Right renal cortex interstitium (tissue), 3 donors: Measurements from ENCODE around the gene SYTL2. TPM values are rescaled to one million over a fixed set of nuclear protein-coding genes. Genes with fewer than 3 reads are reported as not detected.
"Not testable (repeated sequence)": the region's sequence is repeated elsewhere in the genome, so short reads cannot be mapped to it uniquely, and the experiment has no call there.

Experiments used
- DNase-seq, 3 donors: peaks; one replicate each; pipeline ENCODE4 v3.0.0-alpha.2; 2013; ENCODE audit warnings: low read depth in 3 of 3, low spot score in 2 of 3
- polyA plus RNA-seq, 3 donors: library from polyadenylated mRNA; unstranded; fragments of 120-200 nt; gene quantifications; one replicate each; pipeline ENCODE4 v1.2.1, GENCODE V29; 2013; ENCODE audit not compliant: insufficient read length in 3 of 3

Gene SYTL2
- polyA plus RNA-seq, 3 donors: 69.4 to 76.6 (median 69.6) TPM

DNA sequence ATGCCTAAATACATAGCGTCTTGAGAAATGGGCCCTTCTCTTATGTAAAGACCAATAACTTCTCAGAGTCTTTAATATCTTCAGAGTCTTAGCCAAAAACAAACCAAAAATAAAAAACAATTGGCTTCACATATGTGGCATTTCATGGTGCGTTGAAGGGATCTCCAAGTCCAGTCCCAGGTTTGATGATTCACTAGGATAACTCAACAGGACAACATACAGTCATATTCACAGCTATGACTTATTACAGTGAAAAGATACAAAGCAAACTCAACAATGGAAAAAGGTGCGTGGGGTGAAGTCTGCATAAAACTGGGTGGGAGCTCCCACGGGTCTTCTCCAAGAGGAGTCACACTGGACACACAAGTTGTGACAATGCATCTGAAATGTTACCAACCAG is 12.6 kb downstream of the SYTL2 start:
- no peak for DNase-seq

DNA sequence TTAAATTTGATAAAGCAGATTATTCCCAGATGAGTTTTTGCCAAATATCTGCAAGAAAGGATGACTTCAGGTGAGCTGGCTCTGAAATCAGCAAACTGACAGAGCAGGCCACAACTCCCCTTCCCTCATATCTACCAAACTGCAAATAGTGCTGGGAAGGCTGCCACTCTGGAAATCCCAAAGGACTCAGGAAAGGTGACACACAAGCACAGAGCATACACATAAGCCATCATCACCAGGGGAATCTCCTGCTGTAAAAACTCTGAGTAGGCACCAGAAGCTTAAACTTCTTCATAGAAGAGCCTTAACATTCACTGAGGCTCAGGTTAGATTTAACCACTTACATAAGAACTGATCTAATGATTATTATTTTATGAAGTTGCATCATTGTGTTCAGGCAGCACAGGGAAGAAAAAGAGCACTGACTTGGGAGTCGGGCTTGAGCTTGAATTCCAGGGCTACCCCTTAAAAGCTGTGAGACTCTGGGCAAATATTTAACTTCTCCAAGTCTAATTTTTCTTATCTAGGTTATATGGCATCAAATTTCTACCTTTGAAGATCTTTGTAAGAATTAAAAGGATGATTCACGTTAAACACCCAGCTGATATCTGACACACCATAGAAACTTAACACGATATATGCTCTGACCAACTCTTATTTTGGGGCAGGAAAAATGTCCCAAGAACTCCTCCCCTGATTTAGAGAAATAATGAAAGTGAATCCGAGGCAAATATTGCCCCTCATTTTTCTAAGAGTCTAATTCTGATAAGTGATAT is 15.0 kb downstream of the SYTL2 start:
- no peak for DNase-seq

DNA sequence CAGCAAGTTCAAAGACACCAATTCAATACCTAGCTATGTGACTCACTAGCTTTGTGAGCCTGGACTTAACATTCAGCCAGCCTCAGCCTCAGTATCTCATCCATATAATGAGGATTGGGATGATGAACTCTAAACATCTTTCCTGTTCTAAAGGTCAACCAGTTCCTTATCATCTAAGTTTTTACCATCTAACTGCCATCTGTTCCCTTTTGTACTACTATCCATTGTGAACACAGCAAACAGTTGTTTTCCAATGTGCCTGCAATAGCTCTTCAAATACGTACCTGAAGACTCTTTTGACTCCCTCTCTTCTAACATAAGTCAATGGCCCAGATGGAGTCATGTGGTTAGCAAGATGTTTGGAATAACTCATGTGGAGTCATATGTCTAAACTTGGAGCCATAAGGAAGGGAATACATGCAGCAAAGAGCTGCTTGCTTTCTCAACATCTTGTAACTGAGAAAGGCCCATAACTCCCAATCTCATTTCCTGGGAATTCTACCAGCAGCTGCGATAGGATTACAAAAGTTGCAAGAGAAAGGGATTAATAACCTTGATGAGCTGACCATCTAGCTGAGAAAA is 19.4 kb downstream of the SYTL2 start:
- DNase-seq: no peak

DNA sequence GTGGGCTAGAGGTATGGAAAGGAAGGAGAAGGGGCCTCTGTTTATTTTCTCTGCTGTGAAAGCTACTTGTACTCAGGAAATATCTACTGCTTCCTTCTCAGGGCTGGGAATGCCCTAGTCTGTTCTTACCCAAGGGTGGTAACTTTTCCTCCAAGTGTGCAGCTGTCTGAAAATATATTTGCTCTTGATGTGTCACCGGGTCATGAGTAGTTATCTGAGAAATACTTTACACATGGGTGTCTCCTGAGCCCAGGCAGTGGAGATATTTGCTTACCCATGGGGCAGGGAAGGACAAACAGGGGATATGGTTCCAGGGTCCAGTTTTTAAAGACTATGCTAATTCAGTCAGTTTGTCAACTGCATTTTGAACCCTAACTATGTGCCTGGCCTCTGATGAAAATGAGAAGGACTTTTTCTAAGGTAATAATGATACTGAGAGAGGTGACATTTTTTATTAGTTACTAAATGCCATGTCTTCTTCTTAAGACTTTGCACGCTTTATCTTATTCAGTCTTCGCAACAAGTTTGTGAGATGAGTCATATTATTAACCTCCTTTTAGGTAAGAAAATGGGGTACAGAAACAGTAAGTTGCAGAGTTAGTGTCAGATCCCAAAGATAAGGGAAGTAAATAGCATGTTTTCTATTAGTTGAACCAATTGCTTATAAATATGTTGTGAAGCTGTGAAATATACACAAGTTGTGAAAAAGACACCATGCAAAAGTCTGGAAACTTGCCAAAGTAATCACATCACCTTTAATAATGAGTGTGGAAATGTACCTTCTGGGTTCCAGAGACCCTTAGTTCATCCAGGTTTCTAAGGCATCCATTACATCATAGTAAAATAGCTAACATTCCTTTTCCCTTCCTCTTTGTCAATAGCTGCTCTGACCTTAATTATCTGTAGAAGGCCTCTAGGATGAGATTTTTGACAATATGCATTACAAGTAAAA is 22.9 kb downstream of the SYTL2 start:
- DNase-seq: no peak

DNA sequence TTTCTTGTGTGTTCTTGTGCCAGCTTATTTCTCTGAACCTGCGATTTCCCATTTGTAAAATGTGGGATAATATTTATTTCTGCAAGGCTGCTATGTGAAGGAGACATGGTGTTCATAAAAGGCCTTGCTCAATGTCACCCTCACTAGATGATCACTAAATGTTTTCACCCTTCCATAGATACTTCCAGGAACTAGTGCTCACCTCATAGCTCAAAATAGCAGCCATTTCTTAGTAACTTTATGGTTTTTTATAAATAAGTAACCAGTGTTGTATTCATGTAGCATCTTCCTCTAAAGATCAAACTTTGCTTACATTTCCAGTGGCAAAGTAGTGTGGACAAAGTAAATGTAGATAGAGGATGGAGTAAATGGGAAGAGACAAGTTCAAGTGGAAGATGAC is 23.8 kb downstream of the SYTL2 start:
- DNase-seq: no peak

DNA sequence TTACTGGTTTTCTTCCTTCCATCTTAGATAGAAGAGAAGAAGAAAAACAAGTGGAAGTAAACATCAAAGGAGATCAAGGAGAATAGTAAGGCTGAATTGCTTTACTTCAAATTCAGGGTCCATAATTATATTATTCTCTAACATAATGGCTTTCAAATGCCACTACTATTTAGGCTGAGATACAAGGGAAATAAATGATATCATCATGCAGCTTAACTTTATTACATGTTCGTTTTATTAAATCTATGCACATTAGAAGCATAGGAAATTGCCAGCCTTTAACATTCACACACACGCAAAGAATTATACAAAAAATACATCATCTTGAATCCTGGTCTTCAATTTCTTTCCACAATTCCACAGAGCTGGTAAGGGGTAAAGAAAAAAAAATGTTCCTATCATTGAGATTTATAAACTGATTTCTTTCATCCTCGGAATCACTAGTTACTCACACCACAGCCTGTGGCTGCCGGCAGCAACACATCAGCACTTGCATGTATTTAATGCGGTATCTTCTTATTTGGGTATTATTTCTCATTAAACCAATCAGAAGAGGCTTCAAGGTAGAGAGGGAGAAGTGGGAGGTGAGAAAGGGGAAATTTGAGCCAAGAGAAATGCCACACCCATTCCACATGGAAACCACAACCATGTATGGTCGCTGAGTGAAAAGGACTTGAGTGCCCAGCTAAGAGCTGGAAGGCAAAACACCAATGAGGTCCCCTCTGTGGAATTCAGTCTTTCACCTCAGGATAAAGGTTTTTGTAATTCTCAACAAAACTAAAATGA is 26.3 kb downstream of the SYTL2 start:
- no peak for DNase-seq

DNA sequence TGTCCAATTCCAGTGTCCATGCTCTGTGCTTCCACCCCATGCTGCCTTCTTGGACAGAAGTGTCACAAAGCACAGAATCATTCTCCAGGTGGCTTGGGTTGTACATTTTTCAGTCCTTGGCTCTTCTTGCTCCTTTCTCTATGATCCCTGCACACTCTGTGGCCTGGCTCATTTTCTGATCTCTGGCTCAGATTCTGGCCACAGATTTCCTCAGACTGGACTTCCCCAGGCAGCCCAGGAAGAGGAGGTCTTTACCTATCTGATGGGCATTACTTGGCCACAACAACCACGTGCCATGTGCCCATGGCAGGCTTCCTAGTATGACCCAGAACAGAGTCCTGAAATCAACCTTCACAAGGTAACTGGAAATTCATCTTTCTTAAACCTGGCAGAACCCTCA is 27.2 kb downstream of the SYTL2 start:
- DNase-seq: no peak

DNA sequence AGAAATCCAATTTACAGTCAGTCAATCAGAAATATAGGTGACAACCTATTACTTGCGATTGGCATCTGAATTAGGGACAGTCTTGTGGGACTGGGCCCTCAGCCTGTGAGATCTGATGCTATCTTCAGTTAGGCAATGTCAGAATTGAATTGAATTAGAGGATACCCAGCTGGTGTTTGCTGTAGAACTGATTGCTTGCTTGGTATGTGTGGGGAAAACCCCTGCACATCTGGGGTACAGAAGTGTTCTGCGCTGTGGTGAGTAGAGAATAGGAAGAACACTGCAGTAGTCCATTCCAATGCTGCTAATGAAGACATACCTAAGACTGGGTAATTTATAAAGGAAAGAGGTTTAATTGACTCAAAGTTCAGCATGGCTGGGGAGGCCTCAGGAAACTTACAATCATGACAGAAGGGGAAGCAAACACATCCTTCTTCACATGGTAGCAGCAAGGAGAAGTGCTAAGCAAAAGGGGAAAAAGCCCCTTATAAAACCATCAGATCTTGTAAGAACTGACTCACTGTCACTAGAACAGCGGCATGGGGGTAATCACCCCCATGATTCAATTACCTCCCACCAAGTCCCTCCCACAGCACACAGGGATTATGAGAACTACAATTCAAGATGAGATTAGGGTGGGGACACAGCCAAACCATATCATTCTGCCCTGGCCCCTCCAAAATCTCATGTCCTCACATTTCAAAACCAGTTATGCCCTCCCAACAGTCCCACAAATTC is 30.0 kb downstream of the SYTL2 start:
- DNase-seq: not testable (repeated sequence)

DNA sequence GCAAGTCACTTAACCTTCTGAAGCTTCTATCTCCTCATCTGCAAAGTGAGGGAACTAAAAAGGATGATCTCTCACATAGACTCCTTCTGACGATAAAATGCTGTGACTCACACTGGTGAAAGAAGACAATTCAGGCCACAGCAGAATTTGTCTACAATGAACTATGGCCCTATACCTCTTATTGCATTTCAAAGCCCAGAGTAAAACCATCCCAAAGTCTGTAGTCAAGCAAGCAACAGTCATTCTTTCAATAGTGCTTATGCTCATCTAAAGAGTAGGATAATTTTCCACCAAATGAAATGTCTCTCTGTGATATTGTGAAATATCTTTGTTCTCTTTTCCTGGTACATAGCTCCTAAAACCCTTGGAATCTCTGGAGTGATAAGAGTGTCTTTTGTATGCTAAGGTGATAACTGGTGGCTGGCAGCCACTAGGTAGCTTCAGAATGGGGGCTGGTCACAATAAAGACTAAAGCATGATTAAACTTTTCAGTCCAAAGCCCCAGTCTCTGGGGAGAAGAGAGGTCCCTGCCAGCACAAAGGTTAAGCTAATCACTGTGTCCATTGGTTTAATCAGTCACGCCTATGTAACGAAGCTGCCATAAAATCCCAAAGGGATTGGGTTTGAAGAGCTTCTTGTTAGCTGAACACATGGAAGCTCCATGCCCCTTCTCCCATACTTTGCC is 30.8 kb downstream of the SYTL2 start:
- DNase-seq: no peak

DNA sequence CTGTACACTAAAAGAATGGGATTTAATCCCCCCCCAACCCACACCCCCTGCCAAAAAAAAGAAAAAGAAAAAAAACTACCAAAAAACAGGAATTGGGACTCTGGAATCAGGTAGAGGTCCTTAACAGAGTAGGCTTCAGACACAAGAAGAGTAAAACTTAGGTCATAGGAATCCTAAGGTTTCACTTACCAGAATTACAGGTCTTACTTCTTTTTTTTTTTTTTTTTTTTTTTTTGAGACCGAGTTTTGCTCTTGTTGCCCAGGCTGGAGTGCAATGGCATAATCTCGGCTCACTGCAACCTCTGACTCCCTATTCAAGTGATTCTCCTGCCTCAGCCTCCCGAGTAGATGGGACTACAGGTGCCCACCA is 33.4 kb downstream of the SYTL2 start:
- not testable (repeated sequence) for DNase-seq

DNA sequence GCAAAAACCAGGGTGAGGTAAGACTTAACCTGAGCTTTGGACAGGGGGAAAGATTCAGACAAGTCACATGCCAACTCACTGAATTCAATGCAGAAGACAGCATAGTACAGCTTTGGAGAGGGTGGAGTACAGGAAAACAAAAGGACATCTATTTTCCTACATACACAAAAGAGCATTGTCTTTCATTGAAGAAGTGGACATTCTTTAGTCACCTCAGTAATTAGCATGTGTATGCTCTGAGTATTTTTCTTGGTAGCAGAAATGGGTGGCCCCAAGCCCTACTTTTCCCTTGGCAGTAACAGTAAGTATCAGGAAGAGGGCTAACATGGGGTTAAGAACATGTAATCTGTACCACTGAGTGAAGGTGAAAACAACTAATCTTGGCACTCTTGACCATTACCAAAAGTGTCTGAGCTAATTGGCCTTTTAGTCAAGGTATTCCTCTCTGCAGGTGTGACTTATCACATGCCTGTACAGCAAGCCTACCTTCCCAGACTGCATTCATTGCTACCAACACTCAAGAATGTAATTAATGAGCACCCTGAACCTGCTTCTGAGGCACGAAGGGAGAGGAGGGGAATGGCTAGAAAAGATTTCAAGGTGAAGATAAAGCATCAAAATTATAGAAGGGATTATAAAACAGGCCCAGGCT is 33.9 kb downstream of the SYTL2 start:
- no peak for DNase-seq

DNA sequence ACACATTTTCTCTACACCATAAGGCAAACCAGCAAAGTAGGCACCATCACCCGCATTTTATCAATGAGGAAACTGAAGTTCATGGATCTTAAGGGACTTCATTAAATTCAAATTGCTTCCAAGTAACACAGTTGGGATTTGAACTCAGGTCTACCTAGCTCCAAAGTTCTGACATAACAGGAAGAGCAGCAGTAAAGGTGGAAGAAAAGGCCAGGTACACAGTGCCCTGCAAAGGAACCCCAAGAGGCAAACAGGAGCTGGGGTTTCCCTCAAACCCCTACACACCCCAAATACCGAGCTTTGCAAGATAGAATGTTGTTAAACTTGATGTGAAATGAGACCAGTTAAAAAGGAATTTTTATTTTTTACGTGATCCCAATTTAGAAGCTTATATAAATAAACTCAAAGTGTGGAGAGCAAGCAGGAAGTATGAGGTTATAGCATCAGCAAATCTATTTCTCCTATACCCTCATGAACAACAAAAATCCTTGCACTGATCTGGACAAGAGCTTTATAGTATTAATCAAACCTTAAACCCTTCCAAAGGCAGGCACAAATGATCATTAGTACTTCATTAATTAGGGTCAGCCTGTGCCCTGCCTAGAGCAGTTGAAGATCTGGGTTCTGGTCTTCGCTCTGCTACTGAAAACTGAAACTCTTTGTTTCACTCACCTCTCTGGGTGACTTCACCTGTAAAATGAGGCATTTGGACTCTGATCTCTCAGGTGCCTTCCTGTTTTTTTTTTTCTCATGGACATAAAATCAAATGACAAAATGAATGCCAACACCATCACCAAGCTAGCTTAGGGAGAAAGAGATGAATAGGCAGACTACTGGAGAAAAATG is 36.5 kb downstream of the SYTL2 start:
- DNase-seq: no peak

DNA sequence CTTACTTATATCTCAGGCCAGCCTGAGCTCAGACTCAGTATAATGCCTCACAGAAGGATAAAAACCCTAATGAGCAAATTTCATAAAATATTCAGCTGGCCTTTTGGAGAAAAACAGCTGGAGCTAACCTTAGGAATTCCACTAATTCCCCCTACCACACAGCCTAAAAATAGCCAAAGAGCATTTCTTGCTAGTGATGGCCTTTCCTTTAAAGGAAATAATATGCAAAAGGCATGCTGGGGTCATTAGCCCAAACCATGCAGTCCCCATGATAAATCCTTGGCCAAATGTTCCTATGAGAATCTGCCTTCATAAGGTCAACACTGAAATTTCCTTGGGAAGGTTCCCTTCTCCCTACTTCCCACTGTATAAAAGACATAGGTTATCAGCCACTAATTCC is 38.2 kb downstream of the SYTL2 start:
- DNase-seq: no peak

DNA sequence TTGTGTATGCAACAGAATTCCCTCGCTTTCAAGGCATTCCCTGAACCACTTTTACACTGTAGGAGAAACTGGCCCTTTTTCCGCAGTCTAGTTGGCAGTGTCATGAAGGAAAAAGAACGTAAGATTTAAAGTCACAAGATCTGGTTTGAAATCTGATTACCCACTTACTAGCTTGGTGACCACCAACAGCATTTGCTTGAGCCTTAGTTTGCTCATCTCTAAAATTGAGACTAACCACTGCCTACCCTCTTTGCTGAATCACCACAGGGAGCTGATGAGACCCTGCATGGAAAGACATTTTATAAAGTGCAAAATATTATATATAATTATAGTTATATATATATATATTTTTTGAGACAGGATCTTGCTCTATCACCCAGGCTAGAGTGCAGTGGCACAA is 39.4 kb downstream of the SYTL2 start:
- DNase-seq: no peak

DNA sequence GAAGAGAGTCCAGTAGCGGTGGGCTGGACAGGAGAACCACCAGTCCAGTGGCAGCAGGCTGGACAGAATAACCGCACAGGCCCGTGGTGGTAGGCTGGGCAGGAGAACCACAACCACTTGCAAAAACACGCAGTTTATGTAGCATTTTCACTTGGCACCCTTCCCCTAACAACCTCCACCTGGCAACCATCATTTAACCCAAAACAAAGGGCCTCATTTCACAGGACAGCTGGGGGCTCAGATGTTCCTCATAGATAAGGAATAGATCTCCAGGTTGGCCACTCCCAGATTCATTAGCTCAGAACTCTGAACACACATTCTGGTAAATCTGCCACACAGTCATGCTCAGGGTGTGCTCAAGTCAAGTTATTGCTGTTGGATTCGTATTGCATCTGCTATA is 41.2 kb downstream of the SYTL2 start:
- DNase-seq: no peak

DNA sequence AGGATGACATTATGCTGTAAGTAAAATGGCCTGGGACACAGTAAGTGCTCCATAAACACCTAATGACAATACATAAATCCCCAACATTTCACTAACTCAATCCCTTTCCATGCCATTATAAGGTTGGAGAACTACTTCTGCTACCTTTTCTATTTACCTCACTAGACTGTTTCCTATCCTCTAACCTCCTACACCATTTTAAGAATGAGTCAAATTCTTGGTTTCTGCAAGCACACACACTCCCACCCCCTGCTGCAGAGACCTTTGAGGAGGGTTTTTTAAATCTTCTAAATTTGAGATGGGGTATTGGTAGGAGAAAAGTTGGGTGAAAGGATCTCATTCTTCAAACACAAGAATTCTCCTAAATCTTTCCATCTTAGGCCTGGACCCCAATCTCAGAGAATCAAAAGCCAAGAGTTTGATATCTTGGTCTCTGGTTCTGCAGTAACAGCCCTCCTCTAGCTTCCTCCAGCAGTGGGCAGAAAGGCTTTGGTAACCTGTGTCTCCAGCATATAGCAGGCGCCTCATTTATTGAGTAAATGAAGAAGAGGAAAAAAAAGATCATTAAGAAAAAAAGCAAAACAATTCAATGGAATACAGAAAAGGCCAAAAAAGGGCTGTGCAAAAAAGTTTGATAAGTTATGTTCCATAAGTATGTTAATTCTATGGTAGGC is 42.3 kb downstream of the SYTL2 start:
- no peak for DNase-seq

DNA sequence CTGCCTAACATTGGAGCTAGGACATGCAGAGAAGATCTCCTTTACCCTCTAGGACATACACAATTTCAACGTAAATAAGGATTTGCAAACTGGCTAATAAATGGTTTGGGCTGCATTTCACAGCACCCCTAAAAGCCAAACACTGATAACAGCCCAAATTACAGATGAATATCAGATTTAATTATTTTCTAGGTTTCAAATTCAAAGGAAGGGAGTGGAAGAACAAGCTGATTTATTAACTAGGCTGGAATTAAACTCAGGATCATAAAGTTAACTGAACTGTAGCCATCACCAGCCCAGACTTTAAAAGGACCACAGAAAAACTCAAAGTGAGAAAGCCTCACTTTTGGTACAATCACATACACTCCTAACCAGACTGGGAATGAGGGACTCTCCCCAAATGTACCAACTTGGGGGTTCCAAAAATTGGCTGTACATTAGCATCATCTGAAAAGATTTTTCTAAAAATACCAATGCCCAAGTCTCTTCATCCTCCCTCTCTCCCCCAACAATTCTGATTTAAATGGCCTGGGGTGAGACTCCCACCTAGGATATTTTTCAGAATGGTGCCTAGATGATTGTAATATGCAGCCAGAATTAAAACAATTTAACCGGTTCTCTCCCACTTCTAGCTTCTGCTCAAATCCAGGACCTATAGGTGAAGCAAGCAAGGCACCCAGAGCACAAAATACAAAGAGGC is 43.5 kb downstream of the SYTL2 start:
- peak in 2 of 3 donors; percentile 57 to 61 for DNase-seq
